Central memory CD4-positive, alpha-beta T cell (primary cell): Measurements from ENCODE around the gene HEMK1.

Experiments used
- DNase-seq: peaks from one replicate; pipeline ENCODE4 v3.0.0; 2022

The HEMK1 gene

GRCh38 chr3:50617096-50617791 is 47.9 kb downstream of the HEMK1 start, which contains the start of gene MAPKAPK3:
Gene MAPKAPK3, plus strand, starts transcription at chr3:50617151. Its CDS starts 415 bp downstream, at chr3:50617566.
- peak; percentile 38 for DNase-seq

DNA sequence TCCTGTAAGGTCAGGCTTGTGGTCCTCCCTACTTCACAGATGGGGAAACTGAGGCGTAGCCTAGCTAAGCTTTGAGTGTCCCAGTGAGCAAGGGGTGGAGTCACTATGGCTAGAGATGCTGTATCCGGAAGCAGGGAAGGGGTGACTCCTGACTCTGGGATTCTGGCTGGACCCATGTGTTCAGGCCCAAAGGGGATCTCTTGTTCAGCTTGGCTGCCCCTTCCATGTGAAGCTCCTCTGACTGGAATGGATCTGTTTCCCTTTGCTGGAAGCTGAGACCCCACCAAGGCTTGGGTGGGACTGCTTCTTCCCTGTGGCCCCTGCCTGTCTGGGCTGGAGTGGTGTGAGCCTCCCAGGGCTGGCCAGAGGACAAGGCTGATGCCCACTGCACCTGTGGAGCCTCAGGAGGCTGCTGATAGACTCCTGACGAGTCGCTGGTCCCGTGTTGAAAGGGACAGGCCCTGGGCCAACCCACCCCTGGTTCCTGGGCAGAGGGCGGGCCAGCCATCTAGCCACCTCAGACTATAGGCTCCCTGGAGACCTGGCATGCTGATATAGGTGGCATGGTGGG is 48.7 kb downstream of the HEMK1 start:
- DNase-seq = no peak

- no peak for DNase-seq
Measured at GRCh38 chr3:50620420-50620819, 51.1 kb downstream of the HEMK1 start.

- DNase-seq = no peak
Measured at GRCh38 chr3:50620820-50621219, 51.5 kb downstream of the HEMK1 start.

- DNase-seq = no peak
Measured at GRCh38 chr3:50622881-50623280, 53.6 kb downstream of the HEMK1 start.

DNA sequence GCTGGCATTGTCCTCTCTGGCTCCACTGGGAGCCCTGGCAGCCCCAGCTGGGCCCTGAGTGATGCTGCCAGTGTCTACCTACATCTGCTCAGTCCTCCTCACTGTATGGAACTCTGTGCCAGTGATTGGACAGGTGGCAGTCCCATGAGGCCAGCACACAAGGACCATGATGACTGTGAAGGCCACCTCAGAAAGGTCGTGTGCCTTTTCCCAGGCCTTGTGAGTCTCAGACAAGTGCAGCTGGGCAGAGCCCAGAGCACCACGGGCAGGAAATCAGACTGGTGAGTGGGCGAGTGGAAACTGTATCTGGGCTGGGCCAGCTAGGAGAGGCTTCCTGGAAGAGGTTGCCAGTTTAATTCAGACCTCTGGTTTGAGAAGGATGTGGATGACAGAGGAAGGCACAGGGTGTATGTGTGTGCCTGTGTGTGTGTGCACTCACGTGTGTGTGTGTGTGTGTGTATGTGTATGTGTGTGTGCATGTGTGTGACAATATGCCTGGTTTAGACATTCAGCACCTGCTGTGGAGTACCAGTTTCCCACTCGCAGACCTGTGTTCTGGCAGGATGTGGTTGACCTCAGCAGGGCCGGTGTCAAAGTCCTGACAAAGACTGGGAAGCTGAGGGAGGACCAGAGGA is 54.6 kb downstream of the HEMK1 start:
- peak; percentile 34 for DNase-seq

DNA sequence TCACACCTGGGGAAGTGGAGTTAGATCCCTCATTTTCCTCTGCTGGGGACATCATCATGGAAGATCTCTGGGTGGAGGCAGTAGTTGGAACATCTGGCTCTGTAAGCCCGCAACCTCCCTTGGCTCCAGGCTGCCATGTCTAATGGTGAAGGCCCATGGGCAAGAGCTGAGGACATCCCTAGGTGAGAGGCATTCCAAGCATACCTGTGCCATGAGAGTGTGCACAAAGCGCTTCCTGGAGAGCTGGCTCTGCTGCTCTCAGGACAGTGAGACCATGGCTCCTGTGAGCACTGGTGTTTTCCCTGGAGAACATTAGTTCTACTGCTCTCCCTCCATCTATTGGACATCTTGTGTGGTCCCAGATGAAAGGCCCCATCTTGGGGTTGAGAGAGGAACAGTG is 55.3 kb downstream of the HEMK1 start:
- DNase-seq = no peak

DNA sequence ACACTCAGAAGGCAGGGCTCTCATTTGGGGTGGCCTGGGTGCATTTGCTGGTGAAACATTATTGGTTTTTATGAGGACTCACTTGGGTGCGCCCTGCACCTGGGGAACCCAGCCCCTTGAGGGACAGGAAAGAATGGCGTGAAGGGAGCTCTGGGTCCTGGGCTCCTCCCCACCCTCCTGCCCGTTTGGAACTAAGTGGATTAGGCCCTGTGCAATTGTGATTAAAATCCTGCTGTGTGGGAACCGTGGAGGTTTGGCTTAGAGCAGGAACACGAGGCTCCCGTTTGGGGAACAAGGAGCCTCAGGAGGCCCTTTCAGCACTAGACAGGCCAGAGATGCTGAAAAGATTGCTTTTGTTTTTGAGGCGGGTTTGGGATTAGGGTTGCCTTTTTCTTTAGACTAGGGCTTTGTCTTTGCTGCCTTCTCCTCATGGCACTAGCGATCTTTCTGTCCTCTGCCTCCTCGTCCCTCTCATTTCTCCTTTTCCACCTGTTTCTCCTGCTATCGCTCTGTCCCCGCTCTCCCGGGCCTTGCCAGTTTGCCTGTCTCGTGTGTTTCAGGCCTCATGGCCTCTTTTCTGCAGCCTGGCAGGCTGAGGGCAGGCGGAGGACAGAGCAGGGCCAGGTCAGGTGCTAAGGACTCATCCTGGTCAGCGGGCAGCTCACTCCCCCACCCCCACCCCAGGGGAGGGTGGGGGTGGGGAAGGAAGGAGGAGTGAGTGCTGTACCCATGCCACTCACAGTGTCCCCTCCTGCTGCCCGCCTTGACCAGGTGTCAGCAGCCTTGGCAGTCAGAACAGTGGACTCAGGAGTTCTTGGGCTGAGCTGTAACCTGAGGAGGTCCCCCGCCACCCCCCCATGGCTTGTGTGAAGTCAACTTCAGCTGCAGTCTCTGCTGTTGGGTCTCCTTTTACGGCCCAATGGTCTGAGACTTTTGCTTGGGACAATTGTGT is 56.2 kb downstream of the HEMK1 start:
- no peak for DNase-seq

DNA sequence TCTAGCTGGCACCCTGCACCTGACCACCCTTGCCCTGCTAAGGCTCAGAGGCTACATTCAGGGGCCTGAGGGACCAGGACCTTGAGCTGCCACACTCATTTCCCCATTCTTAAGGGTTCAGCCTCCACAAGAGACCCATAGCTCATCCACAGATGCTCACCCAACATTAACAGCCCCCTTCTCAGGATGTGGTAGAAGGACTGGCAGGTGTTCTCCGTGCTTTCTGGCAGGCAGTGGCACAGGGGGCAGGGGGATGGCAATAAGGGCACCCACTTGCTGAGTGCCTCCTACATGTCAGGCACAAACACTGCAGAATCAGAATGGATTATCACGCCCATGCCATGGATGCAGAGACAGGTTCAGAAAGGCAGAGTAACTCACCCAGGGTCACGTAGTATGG is 57.1 kb downstream of the HEMK1 start:
- DNase-seq = no peak

DNA sequence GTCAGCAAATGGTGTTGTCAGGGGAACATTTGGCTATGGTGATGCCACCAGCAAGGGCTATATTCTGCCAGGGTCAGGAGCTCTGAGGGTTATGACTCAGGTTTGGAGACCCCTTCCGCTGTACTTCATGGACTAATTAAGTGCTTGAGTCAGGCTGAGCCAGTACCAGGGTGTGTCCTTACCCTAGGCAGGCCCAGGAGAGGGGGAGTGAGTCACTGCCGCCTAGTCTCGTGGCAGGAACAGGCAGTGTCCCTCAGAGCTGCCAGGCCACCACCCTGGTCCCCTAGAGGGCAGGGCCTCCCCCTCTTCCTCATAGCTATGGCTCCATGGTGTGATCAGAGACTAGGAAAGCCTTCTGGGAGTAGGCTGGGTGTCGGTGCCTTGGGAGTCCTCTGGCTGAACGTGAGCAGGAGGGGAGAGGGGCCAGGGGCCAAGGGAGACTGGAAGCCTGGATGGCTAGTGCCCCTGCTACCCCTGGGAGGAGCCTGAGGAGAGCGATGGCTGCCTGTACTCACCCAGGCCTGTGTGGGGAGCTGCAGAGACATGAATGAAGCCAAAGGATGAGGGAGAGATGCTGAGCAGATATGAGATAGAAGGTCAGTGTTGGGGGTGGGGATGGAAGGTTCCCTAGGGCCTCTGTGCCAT is 58.2 kb downstream of the HEMK1 start:
- no peak for DNase-seq

DNA sequence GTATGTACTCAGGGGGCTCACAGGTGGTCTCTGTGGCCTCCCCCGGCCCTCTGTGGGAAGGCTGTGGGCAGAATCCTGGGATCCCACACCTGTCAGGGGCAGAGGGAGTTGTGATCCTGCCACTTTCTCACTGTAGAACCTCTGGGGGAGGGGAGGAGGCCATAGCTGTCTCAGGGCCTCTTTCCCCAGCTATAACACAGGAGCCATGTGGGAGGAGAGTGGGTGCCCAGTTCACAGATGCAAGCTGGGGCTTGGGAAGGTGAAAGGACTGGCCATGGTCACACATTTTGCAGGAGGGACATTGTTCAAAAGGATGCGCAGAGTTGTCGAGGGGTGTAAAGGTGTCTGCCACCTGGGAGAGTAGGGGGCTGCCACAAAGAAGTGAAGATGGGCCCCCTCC is 59.3 kb downstream of the HEMK1 start:
- DNase-seq = no peak

DNA sequence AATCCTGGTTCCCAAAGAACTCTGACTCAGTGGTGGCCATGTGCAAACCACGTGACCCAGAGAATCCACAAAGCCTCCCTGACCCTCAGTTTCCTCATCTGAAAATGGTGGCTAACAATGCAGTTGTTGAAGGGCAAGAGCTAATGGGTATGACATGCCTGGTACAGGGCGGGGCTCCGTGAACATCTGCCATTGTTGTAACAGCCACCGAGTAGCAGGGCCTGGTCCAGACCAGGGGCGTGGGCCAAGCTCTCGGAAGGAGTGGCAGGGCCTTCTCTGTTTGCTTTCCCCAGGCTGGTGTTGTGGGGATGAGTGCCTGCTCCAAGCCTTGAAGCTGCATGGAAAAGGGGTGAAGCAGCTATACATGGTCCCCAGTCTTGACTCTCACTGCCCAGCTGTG is 61.1 kb downstream of the HEMK1 start:
- no peak for DNase-seq

GRCh38 chr3:50630877-50631276 is 61.6 kb downstream of the HEMK1 start:
- DNase-seq = no peak

- DNase-seq = no peak
Measured at GRCh38 chr3:50632450-50632849, 63.1 kb downstream of the HEMK1 start.

- no peak for DNase-seq
Measured at GRCh38 chr3:50633230-50633790, 64.0 kb downstream of the HEMK1 start.

GRCh38 chr3:50635066-50635465 is 65.7 kb downstream of the HEMK1 start:
- DNase-seq = no peak

DNA sequence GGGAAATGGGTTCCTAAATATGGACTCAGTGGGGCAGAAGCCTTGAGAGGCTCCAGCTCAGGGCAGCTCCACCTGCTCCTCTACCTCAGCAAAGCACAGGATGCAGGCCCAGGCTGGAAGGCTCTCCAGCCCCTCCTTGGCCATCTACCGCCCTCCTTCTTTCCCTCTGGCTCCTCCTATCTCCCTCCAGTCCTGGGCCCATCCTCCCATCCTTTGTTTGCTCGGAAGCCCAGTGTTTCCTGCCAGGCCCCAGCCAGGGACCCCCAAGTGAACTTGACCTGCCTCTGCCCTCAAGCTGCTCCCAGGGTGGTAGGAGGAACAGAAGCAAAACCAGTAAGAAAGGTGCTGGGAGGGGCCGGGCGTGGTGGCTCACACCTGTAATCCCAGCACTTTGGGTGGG is 67.7 kb downstream of the HEMK1 start:
- DNase-seq = no peak

GRCh38 chr3:50637945-50638344 is 68.6 kb downstream of the HEMK1 start:
- no peak for DNase-seq

DNA sequence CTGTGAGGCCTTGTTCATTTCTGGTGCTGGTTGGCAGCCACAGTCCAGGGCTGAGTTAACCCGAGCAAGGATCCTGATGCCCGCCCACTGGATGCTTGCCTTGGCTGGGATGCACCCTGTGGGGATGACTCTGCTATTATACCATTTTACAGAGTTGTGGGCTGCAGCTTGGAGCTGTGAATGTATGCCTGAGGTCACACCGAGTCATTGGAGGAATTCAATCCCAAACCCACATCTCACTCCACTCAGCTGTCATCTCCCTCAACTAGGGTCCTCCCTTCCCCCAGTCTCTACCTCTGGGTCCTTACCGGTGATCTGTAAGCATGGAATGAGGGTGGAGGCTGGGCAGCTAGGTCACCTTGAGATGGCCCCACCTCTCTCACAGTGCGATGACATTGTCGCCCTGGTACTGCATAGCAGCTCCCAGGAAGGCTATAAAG is 69.8 kb downstream of the HEMK1 start:
- DNase-seq = no peak

- no peak for DNase-seq
Measured at GRCh38 chr3:50642382-50642781, 73.1 kb downstream of the HEMK1 start.

DNA sequence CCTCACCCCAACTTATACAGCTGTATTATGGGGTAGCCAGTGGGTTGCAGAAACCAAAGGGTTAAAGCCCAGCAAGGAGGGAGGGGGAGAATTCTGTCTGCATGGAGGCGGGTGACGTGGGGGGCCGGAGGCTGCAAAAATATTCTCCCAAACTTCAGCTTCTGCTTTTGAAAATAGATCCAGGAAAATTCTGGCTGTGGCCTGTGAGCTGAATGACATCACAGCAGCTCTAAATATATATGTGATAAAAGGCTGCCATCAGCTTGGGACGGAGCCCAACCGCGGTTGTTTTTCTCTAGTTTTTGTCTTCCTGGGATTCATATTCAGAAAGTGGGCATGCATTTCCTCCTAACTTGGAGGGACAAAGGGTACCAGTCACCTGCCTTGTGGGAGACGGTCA is 75.2 kb downstream of the HEMK1 start:
- no peak for DNase-seq

DNA sequence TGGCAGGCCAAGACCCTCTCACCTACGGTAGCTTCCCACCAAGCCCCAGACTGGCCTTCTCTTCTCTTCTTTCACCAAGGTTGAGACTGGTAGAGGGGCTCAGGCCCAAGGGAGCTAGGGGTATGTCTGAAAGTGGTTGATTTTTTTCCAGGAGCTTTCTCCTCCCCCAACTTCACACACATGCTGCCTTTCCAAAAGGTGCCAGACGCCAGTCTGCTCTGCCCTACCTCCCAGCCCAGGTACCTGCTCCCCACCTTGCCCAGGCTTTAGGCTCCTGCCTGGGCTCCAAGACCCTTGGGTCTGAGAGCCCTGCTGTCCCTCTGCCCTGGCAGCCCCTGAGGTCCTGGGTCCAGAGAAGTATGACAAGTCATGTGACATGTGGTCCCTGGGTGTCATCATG is 76.1 kb downstream of the HEMK1 start:
- no peak for DNase-seq
